A549 (cell line): ENCODE measurements around the gene WNT2. TPM values are rescaled to one million over a fixed set of nuclear protein-coding genes. Genes with fewer than 3 reads are reported as not detected.

Experiments used
- ATAC-seq, 2 experiments: fragments of 200-7000 bp in 1 of 2; fragments of >200 bp in 1 of 2; cut with Nextera tagmentation in 1 of 2; cut with Tn5 transposase in 1 of 2; 3 replicates each; pipeline versions ENCODE4 v1.8.0 to v1.9.1; 2018 to 2020; ENCODE audit warnings: mild to moderate bottlenecking in 1 of 2, moderate library complexity in 1 of 2
- CTCF ChIA-PET: fragments of 300-600 bp; sonication (Branson Sonifier 250); formaldehyde crosslinking; extraction: SDS; loops from one replicate; lab custom pipeline; 2021; ENCODE audit warnings: antibody characterized with exemption, inconsistent platforms; lab: Yijun Ruan, JAX
- POLR2A ChIA-PET: fragments of 350-600 bp; formaldehyde crosslinking; extraction: SDS; loops from one replicate; lab custom pipeline; 2021; ENCODE audit warnings: antibody characterized with exemption, inconsistent platforms; lab: Yijun Ruan, JAX
- DNase-seq, 2 experiments: peaks; one replicate each; pipeline versions ENCODE4 v3.0.0 to v3.0.0-alpha.2; 2011 to 2016; ENCODE audit warnings: low read depth in 1 of 2, low spot score in 1 of 2
- FAIRE-seq: peaks from 2 replicates; lab custom pipeline; 2011; peaks lifted over from hg19 to GRCh38; lab: Jason Lieb, UNC
- H3K27ac ChIP-seq, 2 experiments: fragments of >200 bp; sonication (Bioruptor Twin); formaldehyde crosslinking; 3 replicates each; pipeline ENCODE4 v1.5.1; 2016 to 2017
- H3K4me1 ChIP-seq: fragments of >200 bp; sonication (Bioruptor Twin); formaldehyde crosslinking; 3 replicates; pipeline ENCODE4 v1.6.1; 2016
- H3K4me2 ChIP-seq: fragments of >200 bp; sonication (Bioruptor Twin); formaldehyde crosslinking; 3 replicates; pipeline ENCODE4 v1.6.1; 2016
- H3K4me3 ChIP-seq: fragments of >200 bp; sonication (Bioruptor Twin); formaldehyde crosslinking; 3 replicates; pipeline ENCODE4 v1.5.1; 2016
- H3K9me3 ChIP-seq: fragments of >200 bp; sonication (Bioruptor Twin); formaldehyde crosslinking; 3 replicates; pipeline ENCODE4 v1.6.1; 2016
- ATOH8 ChIP-seq: fragments of 250-450 bp; sonication (Bioruptor Pico); IDR thresholded peaks from 2 replicates; pipeline ENCODE4 v1.5.0; 2020; ENCODE audit warnings: low read depth, mild to moderate bottlenecking, moderate library complexity
- BHLHE40 ChIP-seq: IDR thresholded peaks from 2 replicates; pipeline ENCODE4 v1.6.1; 2012; ENCODE audit warnings: low read depth, low read length, inconsistent platforms
- CHD2 ChIP-seq: fragments of 150-350 bp; IDR thresholded peaks from 2 replicates; pipeline ENCODE4 v1.6.1; 2014; ENCODE audit warnings: low read length; ENCODE audit not compliant: partially characterized antibody
- EHF ChIP-seq: fragments of 250-450 bp; sonication (Bioruptor Pico); IDR thresholded peaks from 2 replicates; pipeline ENCODE4 v1.5.0; 2020; ENCODE audit warnings: mild to moderate bottlenecking
- EHMT2 ChIP-seq: fragments of 200-600 bp; sonication (generic); IDR thresholded peaks from 2 replicates; pipeline ENCODE4 v1.6.1; 2016; ENCODE audit warnings: antibody characterized with exemption, low read depth, mild to moderate bottlenecking, moderate library complexity
- FOSB ChIP-seq: fragments of 250-450 bp; sonication (Bioruptor Pico); IDR thresholded peaks from 2 replicates; pipeline ENCODE4 v1.5.0; 2020; ENCODE audit warnings: mild to moderate bottlenecking, moderate library complexity
- FOSL2 ChIP-seq, 2 experiments: fragments of 450-650 bp in 1 of 2; fragments of >200 bp in 1 of 2; sonication (Bioruptor Twin) in 1 of 2; formaldehyde crosslinking; IDR thresholded peaks; 2 replicates each; pipeline versions ENCODE4 v1.5.0 to v1.6.1; 2016 to 2020; ENCODE audit warnings: mild to moderate bottlenecking in 1 of 2, moderate library complexity in 1 of 2
- FOXS1 ChIP-seq: fragments of 250-450 bp; sonication (Bioruptor Pico); IDR thresholded peaks from 2 replicates; pipeline ENCODE4 v1.5.0; 2020; ENCODE audit warnings: mild to moderate bottlenecking, moderate library complexity
- GATA3 ChIP-seq: IDR thresholded peaks from 2 replicates; pipeline ENCODE4 v1.6.1; 2012; ENCODE audit warnings: borderline replicate concordance
- HES2 ChIP-seq: fragments of >200 bp; sonication (Bioruptor Twin); formaldehyde crosslinking; IDR thresholded peaks from 2 replicates; pipeline ENCODE4 v1.6.1; 2016
- HOXA7 ChIP-seq: fragments of 250-450 bp; sonication (Bioruptor Pico); IDR thresholded peaks from 2 replicates; pipeline ENCODE4 v1.5.0; 2020; ENCODE audit warnings: mild to moderate bottlenecking, moderate library complexity
- HOXB13 ChIP-seq: fragments of 250-450 bp; sonication (Bioruptor Pico); IDR thresholded peaks from 2 replicates; pipeline ENCODE4 v1.5.0; 2020; ENCODE audit warnings: low read depth, mild to moderate bottlenecking, moderate library complexity
- KDM5A ChIP-seq: fragments of 200-600 bp; sonication (generic); IDR thresholded peaks from 2 replicates; pipeline ENCODE4 v1.6.1; 2016; ENCODE audit warnings: antibody characterized with exemption, mild to moderate bottlenecking
- MAFK ChIP-seq: fragments of 450-650 bp; IDR thresholded peaks from 2 replicates; pipeline ENCODE4 v1.6.1; 2014; ENCODE audit not compliant: partially characterized antibody
- NPAS2 ChIP-seq: fragments of 250-450 bp; sonication (Bioruptor Pico); IDR thresholded peaks from 2 replicates; pipeline ENCODE4 v1.8.0; 2022; ENCODE audit warnings: mild to moderate bottlenecking, moderate library complexity, borderline replicate concordance
- NR3C1 ChIP-seq: fragments of >200 bp; sonication (Bioruptor Twin); formaldehyde crosslinking; IDR thresholded peaks from 3 replicates; pipeline ENCODE4 v1.6.1; 2017
- PBX3 ChIP-seq: IDR thresholded peaks from 2 replicates; pipeline ENCODE4 v1.6.1; 2012
- PHF8 ChIP-seq: fragments of 200-600 bp; sonication (generic); IDR thresholded peaks from 2 replicates; pipeline ENCODE4 v1.6.1; 2016; ENCODE audit warnings: low read depth, mild to moderate bottlenecking, antibody characterized with exemption, moderate library complexity, borderline replicate concordance
- POLR2A ChIP-seq: IDR thresholded peaks from 2 replicates; pipeline ENCODE4 v1.6.1; 2012; ENCODE audit warnings: mild to moderate bottlenecking, low read length
- RAD21 ChIP-seq, 2 experiments: fragments of >200 bp in 1 of 2; sonication (Bioruptor Twin) in 1 of 2; formaldehyde crosslinking in 1 of 2; IDR thresholded peaks in 1 of 2; conservative IDR thresholded peaks in 1 of 2; 2 replicates in 1 of 2; 3 replicates in 1 of 2; pipeline ENCODE4 v1.6.1; 2012 to 2018; ENCODE audit warnings: inconsistent platforms in 1 of 2
- RARB ChIP-seq: fragments of 250-450 bp; sonication (Bioruptor Pico); IDR thresholded peaks from 2 replicates; pipeline ENCODE4 v1.8.0; 2021; ENCODE audit warnings: mild to moderate bottlenecking, moderate library complexity
- REST ChIP-seq: fragments of 200-600 bp; sonication (generic); IDR thresholded peaks from 2 replicates; pipeline ENCODE4 v1.6.1; 2016; ENCODE audit warnings: antibody characterized with exemption, mild to moderate bottlenecking, moderate library complexity
- RNF2 ChIP-seq: fragments of 200-600 bp; sonication (generic); IDR thresholded peaks from 2 replicates; pipeline ENCODE4 v1.6.1; 2016; ENCODE audit warnings: low read depth, mild to moderate bottlenecking, antibody characterized with exemption, moderate library complexity, borderline replicate concordance
- SMC3 ChIP-seq: fragments of >200 bp; sonication (Bioruptor Twin); formaldehyde crosslinking; IDR thresholded peaks from 3 replicates; pipeline ENCODE4 v1.6.1; 2018; ENCODE audit warnings: inconsistent platforms
- TFCP2L1 ChIP-seq: fragments of 250-450 bp; sonication (Bioruptor Pico); IDR thresholded peaks from 2 replicates; pipeline ENCODE4 v1.5.0; 2021; ENCODE audit warnings: mild to moderate bottlenecking
- USF2 ChIP-seq: fragments of 450-650 bp; IDR thresholded peaks from 2 replicates; pipeline ENCODE4 v1.6.1; 2014; ENCODE audit warnings: antibody characterized with exemption
- ZC3H11A ChIP-seq: fragments of 450-650 bp; IDR thresholded peaks from 2 replicates; pipeline ENCODE4 v1.6.1; 2014; ENCODE audit warnings: antibody characterized with exemption, mild to moderate bottlenecking
- ZFP36 ChIP-seq: fragments of 450-650 bp; IDR thresholded peaks from 2 replicates; pipeline ENCODE4 v1.6.1; 2014; ENCODE audit warnings: borderline replicate concordance; ENCODE audit not compliant: partially characterized antibody
- ZNF302 ChIP-seq: fragments of 250-450 bp; sonication (Bioruptor Pico); IDR thresholded peaks from 2 replicates; pipeline ENCODE4 v1.9.0; 2021; ENCODE audit warnings: inconsistent platforms, mild to moderate bottlenecking, moderate library complexity
- WGBS: methylation state at CpG from one replicate; pipeline ENCODE4 v1.1.6; 2017; ENCODE audit errors: missing lambda C conversion rate; 5-methylcytosine and 5-hydroxymethylcytosine counted together
- polyA plus RNA-seq, 4 experiments: library from polyadenylated mRNA; depleted of rRNA in 3 of 4; stranded (reverse); fragments of >200 nt; fragmentation: RNase III in 1 of 4; extraction: RNeasy Plus Mini Kit Qiagen cat#74134 plus additional on column Dnase treatment in 1 of 4; gene quantifications; 2 replicates in 3 of 4; 3 replicates in 1 of 4; pipeline ENCODE4 v1.2.3, GENCODE V29; 2011 to 2017

The WNT2 gene
- polyA plus RNA-seq, 2 of the 4 experiments (the other 2 are of a cell fraction) = not detected

GRCh38 chr7:117279931-117280557 lies 42.8 kb downstream of the WNT2 start:
- WGBS = 72% methylated on average over 12 of the region's 12 CpGs
- Histone ChIP-seq H3K4me3 (no peak overlapping the region), H3K4me2 (no peak overlapping the region), H3K27ac (no peak overlapping the region)
- ATAC-seq = no peak
- ChIA-PET POLR2A (no interaction called here), CTCF (no interaction called here)
- FAIRE-seq = no peak
- TF ChIP-seq SMC3 (no peak), FOSL2 (IDR thresholded peaks at IDR 0.05) (no peak), FOSL2 (CRISPR knock-in tag; IDR thresholded peaks at IDR 0.05) (no peak), FOXS1 (CRISPR knock-in tag) (no peak), KDM5A (no peak), RAD21 (conservative IDR thresholded peaks at IDR 0.05 in 1 of 2, IDR thresholded peaks at IDR 0.05 in 1 of 2) (no peak), BHLHE40 (no peak), EHMT2 (no peak), NPAS2 (CRISPR knock-in tag) (no peak), TFCP2L1 (CRISPR knock-in tag) (no peak), CHD2 (no peak), PHF8 (no peak), GATA3 (no peak), EHF (CRISPR knock-in tag) (no peak), PBX3 (no peak), HES2 (no peak), ZC3H11A (no peak), HOXB13 (CRISPR knock-in tag) (no peak), ZFP36 (no peak), HOXA7 (CRISPR knock-in tag) (no peak), POLR2A (no peak)
- TF ChIP-seq, all 56 proteins: peak for 0
- Histone ChIP-seq H3K9me3 (no peaks in the 10 kb centered on the region), H3K4me1 (no peaks in the 10 kb centered on the region)
- no peak for DNase-seq

GRCh38 chr7:117279203-117279602 lies 43.7 kb downstream of the WNT2 start:
- Histone ChIP-seq H3K4me1 (no peaks in the 10 kb centered on the region), H3K9me3 (no peaks in the 10 kb centered on the region), H3K4me3 (no peak overlapping the region), H3K4me2 (no peak overlapping the region)
- no peak for FAIRE-seq
- CTCF ChIA-PET = no interaction called here
- POLR2A ChIA-PET = no interaction called here
- TF ChIP-seq ZNF302 (CRISPR knock-in tag) = no peak
- TF ChIP-seq, all 56 proteins: peak for 0
- H3K27ac ChIP-seq = no peak overlapping the region
- 52% methylated on average over 2 of the region's 2 CpGs for WGBS
- no peak for DNase-seq
- no peak for ATAC-seq

- ChIA-PET POLR2A (no interaction called here), CTCF (interaction anchor here (0.6 kb wide), 1 partner anchor 17 kb away, joined by 3 read pairs; no protein-coding TSS in a partner anchor)
- WGBS = 86% methylated on average over 3 of the region's 10 CpGs
- Histone ChIP-seq H3K9me3 (no peaks in the 10 kb centered on the region), H3K4me1 (no peaks in the 10 kb centered on the region), H3K27ac (no peak overlapping the region), H3K4me2 (no peak overlapping the region), H3K4me3 (no peak overlapping the region)
- no peak for FAIRE-seq
- ATAC-seq = no peak
- DNase-seq = no peak
- TF ChIP-seq RARB (CRISPR knock-in tag) = no peak
- TF ChIP-seq REST = no peak
- TF ChIP-seq FOSB (CRISPR knock-in tag) = no peak
- TF ChIP-seq RNF2 = no peak
- TF ChIP-seq EHMT2 = no peak
- no peak for TF ChIP-seq ATOH8
- TF ChIP-seq NPAS2 (CRISPR knock-in tag) = no peak
- no peak for TF ChIP-seq ZFP36
- no peak for TF ChIP-seq NR3C1
- TF ChIP-seq MAFK = no peak
- TF ChIP-seq USF2 = no peak
Observed at GRCh38 chr7:117278040-117278439, 44.8 kb downstream of the WNT2 start.
